HepG2 (cell line): ENCODE data around the gene RSPH4A. TPM values are rescaled to one million over a fixed set of nuclear protein-coding genes. Genes with fewer than 3 reads are reported as not detected.

ENCODE experiments used
- ATF7 ChIP-seq, 2 experiments: fragments of 450-650 bp in 1 of 2; sonication (generic) in 1 of 2; formaldehyde crosslinking in 1 of 2; IDR thresholded peaks; 2 replicates each; pipeline versions ENCODE4 v1.4.0 to v1.6.1; 2016 to 2020; ENCODE audit warnings: antibody characterized with exemption in 1 of 2, mild to moderate bottlenecking in 1 of 2, missing genetic modification reagents in 1 of 2
- BHLHE40 ChIP-seq: IDR thresholded peaks from 2 replicates; pipeline ENCODE4 v1.6.1; 2011; ENCODE audit warnings: low read length, improper control_type of control experiment
- BRCA1 ChIP-seq: sonication (generic); formaldehyde crosslinking; IDR thresholded peaks from 2 replicates; pipeline ENCODE4 v1.4.0; 2020; ENCODE audit warnings: missing genetic modification reagents
- CERS6 ChIP-seq: sonication (generic); formaldehyde crosslinking; IDR thresholded peaks from 2 replicates; pipeline ENCODE4 v1.5.0; 2020; ENCODE audit warnings: missing genetic modification reagents
- DNMT1 ChIP-seq: sonication (generic); formaldehyde crosslinking; IDR thresholded peaks from 2 replicates; pipeline ENCODE4 v1.5.1; 2020; ENCODE audit warnings: mild to moderate bottlenecking, missing genetic modification reagents
- FOSL2 ChIP-seq: sonication (generic); formaldehyde crosslinking; IDR thresholded peaks from 2 replicates; pipeline ENCODE4 v1.4.0; 2020; ENCODE audit warnings: missing genetic modification reagents
- FOXP1 ChIP-seq, 2 experiments: fragments of 450-650 bp in 1 of 2; IDR thresholded peaks; 2 replicates each; pipeline ENCODE4 v1.6.1; 2017 to 2018; ENCODE audit warnings: antibody characterized with exemption in 1 of 2
- HDAC1 ChIP-seq: sonication (generic); formaldehyde crosslinking; IDR thresholded peaks from 2 replicates; pipeline ENCODE4 v1.5.1; 2020; ENCODE audit warnings: mild to moderate bottlenecking, missing genetic modification reagents
- JARID2 ChIP-seq: sonication (generic); formaldehyde crosslinking; IDR thresholded peaks from 2 replicates; pipeline ENCODE4 v1.8.1; 2023; ENCODE audit warnings: missing genetic modification reagents, inconsistent platforms; ENCODE audit not compliant: insufficient replicate concordance
- KDM6A ChIP-seq: IDR thresholded peaks from 2 replicates; pipeline ENCODE4 v1.6.1; 2016; ENCODE audit warnings: low read depth
- MIXL1 ChIP-seq: IDR thresholded peaks from 2 replicates; pipeline ENCODE4 v1.6.1; 2016
- NFE2 ChIP-seq: sonication (generic); formaldehyde crosslinking; IDR thresholded peaks from 2 replicates; pipeline ENCODE4 v1.4.0; 2020; ENCODE audit warnings: missing genetic modification reagents
- NFYB ChIP-seq: sonication (generic); formaldehyde crosslinking; IDR thresholded peaks from 2 replicates; pipeline ENCODE4 v1.4.0; 2020; ENCODE audit warnings: missing genetic modification reagents
- PHF21A ChIP-seq: sonication (generic); formaldehyde crosslinking; IDR thresholded peaks from 2 replicates; pipeline ENCODE4 v1.5.0; 2020; ENCODE audit warnings: mild to moderate bottlenecking, missing genetic modification reagents
- RFX3 ChIP-seq: IDR thresholded peaks from 2 replicates; pipeline ENCODE4 v1.6.1; 2016; ENCODE audit warnings: missing biosample characterization, missing genetic modification reagents
- TFE3 ChIP-seq: IDR thresholded peaks from 2 replicates; pipeline ENCODE4 v1.6.1; 2016
- THAP11 ChIP-seq: IDR thresholded peaks from 2 replicates; pipeline ENCODE4 v1.6.1; 2016; ENCODE audit warnings: missing biosample characterization, missing genetic modification reagents
- WIZ ChIP-seq: sonication (generic); formaldehyde crosslinking; IDR thresholded peaks from 2 replicates; pipeline ENCODE4 v1.5.1; 2020; ENCODE audit warnings: mild to moderate bottlenecking, missing genetic modification reagents
- ZBTB25 ChIP-seq: IDR thresholded peaks from 2 replicates; pipeline ENCODE4 v1.6.1; 2018; ENCODE audit warnings: missing genetic modification reagents
- ZEB1 ChIP-seq: IDR thresholded peaks from 2 replicates; pipeline ENCODE4 v1.6.1; 2012; ENCODE audit warnings: mild to moderate bottlenecking, low read depth, inconsistent platforms; ENCODE audit not compliant: insufficient replicate concordance
- ZMYM2 ChIP-seq: sonication (generic); formaldehyde crosslinking; IDR thresholded peaks from 2 replicates; pipeline ENCODE4 v1.8.0; 2022; ENCODE audit warnings: mild to moderate bottlenecking, missing genetic modification reagents
- ZNF160 ChIP-seq: sonication (generic); formaldehyde crosslinking; IDR thresholded peaks from 2 replicates; pipeline ENCODE4 v1.8.0; 2022; ENCODE audit warnings: mild to moderate bottlenecking, inconsistent platforms, missing genetic modification reagents
- ZNF337 ChIP-seq: sonication (generic); formaldehyde crosslinking; IDR thresholded peaks from 2 replicates; pipeline ENCODE4 v1.5.1; 2020; ENCODE audit warnings: missing genetic modification reagents, low read depth, mild to moderate bottlenecking, borderline replicate concordance
- ZNF598 ChIP-seq: sonication (generic); formaldehyde crosslinking; IDR thresholded peaks from 2 replicates; pipeline ENCODE4 v1.5.1; 2020; ENCODE audit warnings: mild to moderate bottlenecking, missing genetic modification reagents, borderline replicate concordance
- ZZZ3 ChIP-seq: sonication (generic); formaldehyde crosslinking; IDR thresholded peaks from 2 replicates; pipeline ENCODE4 v1.4.0; 2020; ENCODE audit warnings: missing genetic modification reagents, mild to moderate bottlenecking, borderline replicate concordance
- polyA plus RNA-seq, 8 experiments: library from polyadenylated mRNA; depleted of rRNA in 3 of 8; stranded (reverse) in 7 of 8; unstranded in 1 of 8; fragments of >200 nt; fragmentation: Illumina TruSeq in 4 of 8; extraction: Trizol in 4 of 8; gene quantifications; 2 replicates each; pipeline versions ENCODE4 v1.2.1 to v1.2.3, GENCODE V29; 2011 to 2016; ENCODE audit warnings: low read depth in 4 of 8, missing spikeins in 1 of 8, mixed read lengths in 1 of 8; ENCODE audit not compliant: insufficient read depth in 1 of 8
- total RNA-seq, 5 experiments: library from RNA; depleted of rRNA; stranded (reverse); fragments of >200 nt; fragmentation: Illumina TruSeq; extraction: Trizol; gene quantifications; 2 replicates each; pipeline ENCODE4 v1.2.3, GENCODE V29; 2016; ENCODE audit warnings: low read depth in 1 of 5
- TF ChIP-seq, protein P1 (sequence below): sonication (generic); formaldehyde crosslinking; IDR thresholded peaks from 2 replicates; pipeline ENCODE4 v1.4.0; 2020; ENCODE audit warnings: low read depth, mild to moderate bottlenecking, missing genetic modification reagents
- TF ChIP-seq, protein P2 (sequence below): sonication (generic); formaldehyde crosslinking; IDR thresholded peaks from 2 replicates; pipeline ENCODE4 v1.5.0; 2020; ENCODE audit warnings: missing genetic modification reagents

RSPH4A gene
- total and polyA plus RNA-seq, 2 of the 13 experiments (the other 11 are each of a cell fraction or from before 2014, with no cell fraction given), result 0.24 to 0.40 TPM

- no peak for TF ChIP-seq CERS6 (CRISPR knock-in tag)
- TF ChIP-seq ZBTB25 (CRISPR knock-in tag), result peak; percentile 76
- no peak for TF ChIP-seq NFE2 (CRISPR knock-in tag)
- TF ChIP-seq, protein P1, sequence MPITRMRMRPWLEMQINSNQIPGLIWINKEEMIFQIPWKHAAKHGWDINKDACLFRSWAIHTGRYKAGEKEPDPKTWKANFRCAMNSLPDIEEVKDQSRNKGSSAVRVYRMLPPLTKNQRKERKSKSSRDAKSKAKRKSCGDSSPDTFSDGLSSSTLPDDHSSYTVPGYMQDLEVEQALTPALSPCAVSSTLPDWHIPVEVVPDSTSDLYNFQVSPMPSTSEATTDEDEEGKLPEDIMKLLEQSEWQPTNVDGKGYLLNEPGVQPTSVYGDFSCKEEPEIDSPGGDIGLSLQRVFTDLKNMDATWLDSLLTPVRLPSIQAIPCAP, result no peak
- TF ChIP-seq MIXL1 (CRISPR knock-in tag), result peak; percentile 97; the same call in 1 of the 2 replicates
- peak; percentile 69; the same call in 1 of the 2 replicates for TF ChIP-seq ZNF598
- TF ChIP-seq KDM6A (CRISPR knock-in tag), result peak; percentile 95
- peak; percentile 42; the same call in 1 of the 2 replicates for TF ChIP-seq RFX3 (CRISPR knock-in tag)
- no peak for TF ChIP-seq ZNF160 (CRISPR knock-in tag)
- TF ChIP-seq FOXP1 (IDR thresholded peaks at IDR 0.05), result no peak
- peak; percentile 89 for TF ChIP-seq FOXP1 (CRISPR knock-in tag; IDR thresholded peaks at IDR 0.05)
- no peak for TF ChIP-seq DNMT1
- peak; percentile 99 for TF ChIP-seq ZEB1
- TF ChIP-seq ATF7 (IDR thresholded peaks at IDR 0.05), result no peak
- TF ChIP-seq ATF7 (CRISPR knock-in tag; IDR thresholded peaks at IDR 0.05), result no peak
- TF ChIP-seq BHLHE40, result no peak
- TF ChIP-seq ZNF337 (CRISPR knock-in tag), result 0 out of 2 replicates have a peak, but pooled peaks have one; percentile 58
- peak; percentile 57 for TF ChIP-seq JARID2 (CRISPR knock-in tag)
- TF ChIP-seq ZMYM2 (CRISPR knock-in tag), result peak; percentile 80; the same call in 1 of the 2 replicates
- peak; percentile 94 for TF ChIP-seq HDAC1 (CRISPR knock-in tag)
- TF ChIP-seq BRCA1 (CRISPR knock-in tag), result 0 out of 2 replicates have a peak, but pooled peaks have one; percentile 70
- TF ChIP-seq NFYB, result no peak
- peak; percentile 92 for TF ChIP-seq PHF21A (CRISPR knock-in tag)
- peak; percentile 86 for TF ChIP-seq WIZ (CRISPR knock-in tag)
- TF ChIP-seq FOSL2 (CRISPR knock-in tag), result peak; percentile 88
- peak; percentile 96 for TF ChIP-seq TFE3 (CRISPR knock-in tag)
- TF ChIP-seq, protein P2, sequence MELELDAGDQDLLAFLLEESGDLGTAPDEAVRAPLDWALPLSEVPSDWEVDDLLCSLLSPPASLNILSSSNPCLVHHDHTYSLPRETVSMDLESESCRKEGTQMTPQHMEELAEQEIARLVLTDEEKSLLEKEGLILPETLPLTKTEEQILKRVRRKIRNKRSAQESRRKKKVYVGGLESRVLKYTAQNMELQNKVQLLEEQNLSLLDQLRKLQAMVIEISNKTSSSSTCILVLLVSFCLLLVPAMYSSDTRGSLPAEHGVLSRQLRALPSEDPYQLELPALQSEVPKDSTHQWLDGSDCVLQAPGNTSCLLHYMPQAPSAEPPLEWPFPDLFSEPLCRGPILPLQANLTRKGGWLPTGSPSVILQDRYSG (CRISPR knock-in tag), result no peak
- peak; percentile 74 for TF ChIP-seq THAP11 (CRISPR knock-in tag)
- TF ChIP-seq ZZZ3 (CRISPR knock-in tag), result no peak; the same call in 1 of the 2 replicates
These were observed 15.2 kb downstream of the RSPH4A start (continued) for GRCh38 chr6:116631379-116631990.
